ENCODE data around the gene MTM1. TPM values are rescaled to one million over a fixed set of nuclear protein-coding genes. Genes with fewer than 3 reads are reported as not detected.
A peak's percentile ranks its signal among the peaks of the same experiment; 100 is the strongest.

MTM1 gene
- total and polyA plus RNA-seq, 8 donors: 1.1 to 10.2 (median 4.2) TPM

DNA sequence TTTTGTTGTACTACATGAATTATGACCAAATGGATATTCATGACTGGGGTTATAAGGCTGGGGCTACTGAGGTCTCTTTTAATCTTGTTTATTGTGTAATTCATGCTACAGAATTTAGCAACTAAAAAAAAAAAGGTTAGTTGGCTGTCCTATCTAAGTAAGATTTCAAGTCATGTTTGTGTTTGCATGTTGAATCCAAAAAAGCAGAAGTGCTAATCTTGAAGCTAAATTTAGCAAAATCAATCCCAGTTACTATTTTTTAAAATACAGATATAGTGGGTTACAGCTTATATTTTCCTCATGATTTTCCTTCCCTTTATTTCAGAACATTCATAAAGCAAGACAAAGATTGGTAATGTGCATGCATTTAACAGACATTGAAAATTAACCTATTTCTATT, 144.2 kb downstream of the MTM1 start:
- intact Hi-C loops (cut with DNase I): no loop called here
- TF ChIP-seq, protein P1, sequence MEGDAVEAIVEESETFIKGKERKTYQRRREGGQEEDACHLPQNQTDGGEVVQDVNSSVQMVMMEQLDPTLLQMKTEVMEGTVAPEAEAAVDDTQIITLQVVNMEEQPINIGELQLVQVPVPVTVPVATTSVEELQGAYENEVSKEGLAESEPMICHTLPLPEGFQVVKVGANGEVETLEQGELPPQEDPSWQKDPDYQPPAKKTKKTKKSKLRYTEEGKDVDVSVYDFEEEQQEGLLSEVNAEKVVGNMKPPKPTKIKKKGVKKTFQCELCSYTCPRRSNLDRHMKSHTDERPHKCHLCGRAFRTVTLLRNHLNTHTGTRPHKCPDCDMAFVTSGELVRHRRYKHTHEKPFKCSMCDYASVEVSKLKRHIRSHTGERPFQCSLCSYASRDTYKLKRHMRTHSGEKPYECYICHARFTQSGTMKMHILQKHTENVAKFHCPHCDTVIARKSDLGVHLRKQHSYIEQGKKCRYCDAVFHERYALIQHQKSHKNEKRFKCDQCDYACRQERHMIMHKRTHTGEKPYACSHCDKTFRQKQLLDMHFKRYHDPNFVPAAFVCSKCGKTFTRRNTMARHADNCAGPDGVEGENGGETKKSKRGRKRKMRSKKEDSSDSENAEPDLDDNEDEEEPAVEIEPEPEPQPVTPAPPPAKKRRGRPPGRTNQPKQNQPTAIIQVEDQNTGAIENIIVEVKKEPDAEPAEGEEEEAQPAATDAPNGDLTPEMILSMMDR (IDR thresholded peaks at IDR 0.05): no peak
- Histone ChIP-seq H3K36me3 (no peaks in the 10 kb centered on the region), H3K27ac (no peak overlapping the region), H3K9me3 (no peaks in the 10 kb centered on the region), H3K4me3 (no peak overlapping the region), H3K4me1 (peaks cover 0 to 5% (median 0%) of the 10 kb centered on the region in 3 donors), H3K27me3 (peaks cover 0 to 4% (median 0%) of the 10 kb centered on the region in 4 donors)
- ATAC-seq (no peak), FAIRE-seq (no peak), DNase-seq (no peak)

DNA sequence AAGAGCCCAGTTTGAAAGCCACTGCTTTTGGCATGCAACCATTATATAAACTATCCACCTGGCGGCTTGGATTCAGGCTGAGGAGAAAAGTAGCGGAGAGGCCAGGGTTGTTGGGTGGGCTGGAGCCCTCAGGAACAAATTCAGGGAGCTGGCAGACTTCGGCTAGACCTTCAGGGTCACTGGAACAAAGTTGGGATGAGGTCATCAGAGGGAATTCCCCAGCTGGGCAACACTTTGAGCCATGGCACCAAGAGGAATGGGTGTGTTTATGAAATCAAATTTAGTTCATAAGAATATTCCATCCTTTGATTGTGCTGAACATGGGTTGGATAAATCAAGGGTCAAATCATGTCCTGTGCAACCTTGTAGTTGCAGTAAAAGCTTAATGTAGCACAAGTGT, 146.8 kb downstream of the MTM1 start:
- no peak for FAIRE-seq
- Histone ChIP-seq H3K4me3 (no peak overlapping the region), H3K4me1 (peaks cover 0 to 5% (median 0%) of the 10 kb centered on the region in 3 donors), H3K9me3 (no peaks in the 10 kb centered on the region), H3K36me3 (no peaks in the 10 kb centered on the region), H3K27ac (no peak overlapping the region), H3K27me3 (peaks cover 0 to 4% (median 0%) of the 10 kb centered on the region in 4 donors)
- WGBS, 2 donors: 41 to 54% methylated on average over 3 of the region's 3 CpGs
- intact Hi-C loops (cut with DNase I): no loop called here
- TF ChIP-seq, protein P1 (IDR thresholded peaks at IDR 0.05): no peak
- ATAC-seq: peak; percentile 74 to 85 (median 80)
- DNase-seq: peak in 2 of 6 donors; percentile 26 to 36

DNA sequence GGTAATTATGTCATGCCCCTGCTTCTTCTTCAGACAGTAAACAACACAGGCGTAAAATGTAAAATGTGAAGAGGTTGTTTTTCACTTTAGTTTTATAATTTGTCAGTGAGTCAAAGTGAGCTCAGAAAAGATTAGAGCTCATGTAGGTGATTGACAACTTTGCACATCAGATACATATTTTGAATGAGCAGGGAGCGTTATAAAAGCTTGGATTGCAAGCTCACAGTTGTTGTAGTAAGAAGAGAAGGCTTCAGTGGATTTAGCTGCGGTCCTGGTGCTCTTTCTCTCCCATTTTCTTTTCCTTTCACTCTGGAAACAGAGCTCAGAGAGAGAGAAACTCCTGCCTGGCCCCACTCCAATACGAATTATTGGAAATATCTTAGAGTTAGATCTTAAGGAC, 151.2 kb downstream of the MTM1 start:
- Histone ChIP-seq H3K27ac (no peak overlapping the region), H3K36me3 (no peaks in the 10 kb centered on the region), H3K27me3 (peaks cover 0 to 4% (median 0%) of the 10 kb centered on the region in 4 donors), H3K4me3 (no peak overlapping the region), H3K4me1 (no peaks in the 10 kb centered on the region), H3K9me3 (no peaks in the 10 kb centered on the region)
- TF ChIP-seq, protein P1 (IDR thresholded peaks at IDR 0.05): no peak
- WGBS, 2 donors: 60 to 77% methylated on average over 4 of the region's 4 CpGs
- DNase-seq: no peak
- intact Hi-C loops (cut with DNase I): no loop called here
- ATAC-seq: no peak
- FAIRE-seq: no peak

Other genes with a start within 250 kb of the MTM1 start
- gene MAMLD1, start 205.3 kb upstream of the MTM1 start, total RNA-seq: 1 to 10 TPM; 2.4 to 4.7 (median 3.0) TPM
- 1 to 10 TPM; 3.9 to 8.8 TPM for gene MAMLD1, start 205.3 kb upstream of the MTM1 start, polyA plus RNA-seq
- gene MTMR1, start 124.8 kb downstream of the MTM1 start, total RNA-seq: 10 to 100 TPM in 4 of 6 donors, 1 to 10 TPM in 2; 7.2 to 14.0 (median 10.2) TPM
- 10 to 100 TPM in 1 of 2 donors, 1 to 10 TPM in 1; 6.8 to 10.6 TPM for gene MTMR1, start 124.8 kb downstream of the MTM1 start, polyA plus RNA-seq